ENCODE measurements around the gene TENM4. TPM values are rescaled to one million over a fixed set of nuclear protein-coding genes. Genes with fewer than 3 reads are reported as not detected.

TENM4 gene
- total and polyA plus RNA-seq, 2 of the 13 experiments (the other 11 are each of a cell fraction or from before 2014, with no cell fraction given) = not detected

DNA sequence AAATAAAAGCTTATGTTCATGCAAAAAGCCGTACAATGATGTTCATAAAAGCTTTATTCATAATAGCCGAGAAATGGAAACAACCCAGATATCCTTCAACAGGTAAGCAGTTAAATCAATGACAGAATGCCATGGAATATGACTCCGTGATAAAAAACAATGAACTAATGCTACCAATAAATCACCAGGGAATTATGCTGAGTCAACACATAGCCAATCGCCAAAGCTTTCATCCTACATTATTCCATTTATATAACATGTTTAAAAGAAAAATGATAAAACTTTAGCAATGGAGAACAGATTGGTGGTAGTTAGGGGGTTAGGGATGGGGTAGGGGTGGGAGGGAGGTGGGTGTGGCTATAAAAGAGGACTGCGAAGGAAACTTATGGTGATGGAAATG lies 356.4 kb downstream of the TENM4 start:
- peaks cover 0 to 2% of the 10 kb centered on the region in 2 experiments; a peak in 1 of 5 replicates for H3K27me3 ChIP-seq (ENCODE audit: control insufficient read depth in 1 of 2, insufficient read depth in 2 of 2, low read length in 2 of 2)
- H3K79me2 ChIP-seq (ENCODE audit: insufficient read depth, low read length) = no peaks in the 10 kb centered on the region
- no peak overlapping the region for H2AFZ ChIP-seq (ENCODE audit: low read length)
- H3K4me3 ChIP-seq (replicated peaks in 1 of 3; ENCODE audit: insufficient read depth in 1 of 3, low read depth in 2 of 3, low read length in 3 of 3) = no peak overlapping the region
- intact Hi-C loops (cut with micrococcal nuclease; ENCODE audit: unreplicated experiment) = no loop called here
- peaks cover 27% of the 10 kb centered on the region for H3K4me1 ChIP-seq (ENCODE audit: insufficient read depth, low read length)
- WGBS (ENCODE audit: low lambda C conversion rate) = 75% methylated on average over 5 of the region's 5 CpGs
- BruUV-seq (replicated peaks) = no TSS peak
- no peak for TF ChIP-seq ZNF160 (CRISPR knock-in tag; IDR thresholded peaks at IDR 0.05)
- peak; percentile 91 for TF ChIP-seq MAFF (IDR thresholded peaks at IDR 0.05; ENCODE audit: low read depth, low read length)
- peak; percentile 90 to 94 for TF ChIP-seq MAFK (conservative IDR thresholded peaks at IDR 0.05 in 1 of 2, IDR thresholded peaks at IDR 0.05 in 1 of 2; ENCODE audit: low read length in 2 of 2)
- DNase-seq (ENCODE audit: low spot score) = no peak
- no peaks in the 10 kb centered on the region for H4K20me1 ChIP-seq (ENCODE audit: insufficient read depth, low read length)
- H3K4me2 ChIP-seq (ENCODE audit: low read depth, low read length) = no peak overlapping the region
- FAIRE-seq = no peak
- in situ Hi-C loops (cut with HindIII; ENCODE audit: extremely low pct_ligation_motif_present, low pct_unique_long_range_greater_than_20kb) = no loop called here
- CTCF ChIA-PET (ENCODE audit: low intra/inter-chr PET ratio, low total read pairs) = no interaction called here
- H3K36me3 ChIP-seq (replicated peaks in 1 of 2; ENCODE audit: control insufficient read depth in 1 of 2, insufficient read depth in 2 of 2, low read length in 2 of 2) = no peaks in the 10 kb centered on the region
- no peak overlapping the region for H3K9ac ChIP-seq (ENCODE audit: insufficient read depth, low read depth, low read length)
- H3K27ac ChIP-seq (ENCODE audit: extremely low read length, insufficient read depth, low read length) = no peak overlapping the region
- POLR2A ChIA-PET = no interaction called here
- ATAC-seq = no peak
- no peaks in the 10 kb centered on the region for H3K9me3 ChIP-seq (ENCODE audit: low read length)

DNA sequence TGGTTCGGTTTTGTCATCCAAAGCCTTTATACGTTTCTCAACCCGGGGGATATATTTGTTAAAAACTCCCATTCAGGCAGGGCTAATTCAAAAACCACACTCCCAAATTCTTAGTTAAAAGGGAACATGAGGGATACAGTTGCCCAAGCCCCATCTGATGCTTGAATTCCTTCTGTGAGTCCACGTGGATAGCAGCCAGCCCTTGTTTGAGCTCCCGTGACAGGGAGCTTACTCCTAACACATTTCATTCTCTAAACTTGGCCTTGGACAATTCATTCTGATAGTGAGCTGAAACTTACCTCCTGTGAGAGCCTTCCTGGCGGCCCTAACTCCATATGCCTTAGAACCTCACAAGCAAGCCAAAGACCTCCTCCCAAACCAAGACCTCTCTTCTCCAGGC lies 357.5 kb downstream of the TENM4 start:
- CTCF ChIA-PET (ENCODE audit: low intra/inter-chr PET ratio, low total read pairs) = no interaction called here
- WGBS (ENCODE audit: low lambda C conversion rate) = 20% methylated on average over 6 of the region's 6 CpGs

More for the DNA sequence above, 357.5 kb downstream of the TENM4 start:
- Histone ChIP-seq H4K20me1 (ENCODE audit: insufficient read depth, low read length) (no peaks in the 10 kb centered on the region), H3K9ac (ENCODE audit: insufficient read depth, low read depth, low read length) (no peak overlapping the region), H3K4me2 (ENCODE audit: low read depth, low read length) (no peak overlapping the region), H3K9me3 (ENCODE audit: low read length) (no peaks in the 10 kb centered on the region), H2AFZ (ENCODE audit: low read length) (no peak overlapping the region), H3K79me2 (ENCODE audit: insufficient read depth, low read length) (no peaks in the 10 kb centered on the region), H3K4me1 (ENCODE audit: insufficient read depth, low read length) (peaks cover 20% of the 10 kb centered on the region), H3K27me3 (ENCODE audit: control insufficient read depth in 1 of 2, insufficient read depth in 2 of 2, low read length in 2 of 2) (peaks cover 0 to 2% of the 10 kb centered on the region in 2 experiments; a peak in 1 of 5 replicates), H3K27ac (ENCODE audit: extremely low read length, insufficient read depth, low read length) (no peak overlapping the region), H3K36me3 (replicated peaks in 1 of 2; ENCODE audit: control insufficient read depth in 1 of 2, insufficient read depth in 2 of 2, low read length in 2 of 2) (no peaks in the 10 kb centered on the region), H3K4me3 (replicated peaks in 1 of 3; ENCODE audit: insufficient read depth in 1 of 3, low read depth in 2 of 3, low read length in 3 of 3) (no peak overlapping the region)
- in situ Hi-C loops (cut with HindIII; ENCODE audit: extremely low pct_ligation_motif_present, low pct_unique_long_range_greater_than_20kb) = no loop called here
- no peak for FAIRE-seq
- ATAC-seq = no peak
- TF ChIP-seq ZNF567 (CRISPR knock-in tag; IDR thresholded peaks at IDR 0.05; ENCODE audit: borderline replicate concordance) (no peak), ZNF124 (CRISPR knock-in tag; IDR thresholded peaks at IDR 0.05) (no peak), ZNF143 (CRISPR knock-in tag; IDR thresholded peaks at IDR 0.05) (no peak)
- DNase-seq (ENCODE audit: low spot score) = no peak
- no TSS peak for BruUV-seq (replicated peaks)
- intact Hi-C loops (cut with micrococcal nuclease; ENCODE audit: unreplicated experiment) = no loop called here
- POLR2A ChIA-PET = no interaction called here

Measured in HepG2 (cell line).